GM19372 (cell line): Measurements from ENCODE around the gene NAB1.

ENCODE experiments used
- ATAC-seq: cut with Tn5 transposase; IDR thresholded peaks from one replicate; pipeline ENCODE4 v1.9.1; 2021; ENCODE audit warnings: mild to moderate bottlenecking, low read depth, moderate library complexity; ENCODE audit not compliant: unreplicated experiment

NAB1 gene

DNA sequence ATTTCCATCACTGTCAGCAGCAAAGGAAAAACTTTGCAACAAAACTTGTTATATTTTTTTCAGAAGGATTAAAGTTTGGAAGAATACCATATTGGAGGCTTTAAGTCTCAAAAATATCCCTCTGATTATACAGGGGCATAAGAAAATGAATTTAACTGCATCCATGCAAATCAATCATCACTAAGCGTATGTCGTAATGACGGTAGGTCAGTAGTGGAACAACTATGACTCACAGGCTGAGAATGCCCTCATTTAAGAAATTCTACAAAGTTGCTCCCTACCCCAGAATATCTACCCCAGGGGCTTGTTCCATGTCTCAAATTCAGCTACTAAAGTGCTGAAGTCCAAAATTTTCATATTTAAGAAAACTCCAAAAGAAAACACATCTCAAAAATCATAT lies 12.5 kb upstream of the NAB1 start:
- no peak for ATAC-seq

DNA sequence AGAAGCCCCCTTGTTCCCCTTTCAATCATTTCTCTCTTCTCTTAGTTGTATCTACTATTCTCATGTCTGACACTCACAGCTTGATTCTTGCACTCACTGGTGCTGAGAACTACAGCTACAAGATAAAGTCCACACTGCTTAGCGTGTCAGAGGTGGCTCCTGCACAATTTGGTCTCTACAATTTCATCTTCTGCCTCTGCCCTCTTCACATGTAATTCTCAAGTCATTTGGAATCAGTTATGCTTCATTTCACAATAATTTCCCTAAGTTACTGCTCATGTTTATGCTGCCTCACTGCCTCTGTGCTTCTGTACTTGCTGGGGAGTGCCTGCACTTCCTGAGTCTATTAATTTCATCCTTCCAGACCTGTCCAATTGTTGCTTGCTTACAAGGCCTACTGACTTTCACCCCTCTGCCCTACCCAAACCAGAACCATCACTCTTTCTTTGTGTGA lies 11.6 kb upstream of the NAB1 start:
- ATAC-seq, result no peak

DNA sequence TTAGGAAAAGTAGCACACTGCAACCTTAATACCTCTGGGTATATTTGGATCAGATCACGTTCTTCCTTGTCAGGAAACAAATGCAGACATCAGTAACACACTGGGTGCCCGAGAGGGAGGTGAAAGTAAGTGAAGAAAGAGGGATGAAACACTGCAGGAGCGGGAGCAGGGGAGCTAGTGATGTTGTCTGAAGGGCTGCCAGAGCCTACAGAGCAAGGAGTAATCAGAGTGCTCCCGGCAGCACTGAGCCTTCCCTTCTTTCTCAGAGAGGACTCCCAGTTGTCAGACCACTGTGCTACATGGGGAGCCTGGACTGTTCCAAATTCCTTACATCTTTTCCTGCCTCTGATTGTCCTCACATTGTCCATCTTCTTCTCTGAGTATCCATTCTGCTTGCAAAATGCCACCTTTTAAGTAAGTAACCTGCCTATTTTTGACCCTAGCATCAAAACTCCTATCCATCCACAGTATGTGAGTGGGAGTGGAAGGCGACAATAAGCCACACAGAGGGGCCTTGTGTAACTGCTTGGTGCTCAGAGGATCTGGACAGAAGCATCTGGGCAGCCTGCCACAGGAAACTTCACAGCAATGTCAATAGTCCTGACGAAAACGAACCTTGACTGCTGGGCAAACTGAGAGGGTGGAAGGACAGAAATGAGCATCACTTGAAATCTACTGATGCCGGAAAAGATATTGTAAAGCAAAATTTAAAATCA lies 10.8 kb upstream of the NAB1 start:
- no peak for ATAC-seq

DNA sequence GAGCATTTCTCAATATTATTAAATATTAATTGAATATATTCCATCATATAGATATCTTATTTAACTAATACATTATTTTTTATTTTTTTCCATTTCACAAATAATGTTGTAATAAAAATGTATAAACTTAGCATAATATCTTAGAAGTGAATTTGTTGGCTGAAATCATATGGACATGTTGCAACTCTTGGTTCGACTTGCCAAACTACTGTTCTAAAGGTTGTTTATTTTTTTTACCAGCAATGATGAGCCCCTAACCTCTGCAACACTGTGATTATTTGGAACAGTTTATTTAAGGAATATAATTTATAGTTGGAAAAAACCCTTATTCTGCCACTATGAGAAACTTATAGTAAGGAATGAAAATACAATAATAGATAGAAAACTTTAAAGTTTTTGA lies 8.8 kb upstream of the NAB1 start:
- no peak for ATAC-seq

DNA sequence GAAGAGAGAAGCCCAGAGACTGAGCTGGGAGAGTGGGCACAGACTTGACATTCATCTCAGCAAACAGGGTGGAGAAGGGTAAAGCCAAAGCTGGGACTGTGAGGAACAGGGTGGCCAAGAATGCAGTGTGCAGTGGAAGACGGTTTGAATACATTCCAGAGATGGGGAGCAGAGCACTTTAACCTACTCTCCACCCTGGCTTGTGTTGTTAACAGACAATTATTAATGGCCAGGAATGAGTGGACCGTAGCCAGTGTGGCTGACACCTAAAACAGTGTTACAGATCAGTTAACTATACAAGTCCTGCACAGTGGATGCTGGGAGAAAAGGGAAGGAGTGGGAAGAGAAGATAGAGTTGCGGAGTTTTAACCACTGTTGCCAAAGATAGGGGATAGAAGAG lies 7.4 kb upstream of the NAB1 start:
- no peak for ATAC-seq

DNA sequence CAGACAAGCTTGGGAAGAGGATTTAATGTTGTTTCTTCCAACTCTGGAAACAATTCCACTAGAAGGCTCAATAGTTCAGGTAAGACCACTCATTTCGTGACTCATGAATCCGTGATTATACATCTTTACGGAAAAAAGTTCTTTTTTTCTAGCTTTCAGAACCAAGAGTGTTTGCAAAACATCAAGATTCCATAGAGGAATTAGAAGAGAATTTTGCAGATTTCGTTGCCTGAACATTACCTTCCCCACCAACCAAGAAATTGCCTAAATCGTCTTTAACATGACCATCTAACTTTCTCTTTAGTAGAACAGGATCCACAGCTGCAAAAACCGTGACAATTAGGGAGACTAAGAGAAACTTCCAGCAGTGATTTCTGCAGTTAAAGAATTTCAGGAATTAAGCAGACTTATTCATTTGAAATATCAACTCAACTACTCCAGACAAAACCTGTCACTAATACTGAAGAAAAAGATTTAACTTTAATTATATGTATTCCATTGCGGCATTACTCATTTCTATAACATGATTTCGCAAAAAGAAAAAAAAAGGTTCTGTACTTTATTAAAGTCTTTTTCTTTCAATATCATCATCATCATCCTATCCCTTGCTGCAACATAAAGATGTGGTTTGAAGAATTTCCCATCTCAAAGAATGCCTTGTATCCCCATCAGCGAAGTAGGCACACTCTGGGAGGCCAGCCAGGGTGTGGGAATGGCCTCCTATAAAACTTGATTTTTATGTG lies 1.9 kb upstream of the NAB1 start:
- ATAC-seq, result no peak

DNA sequence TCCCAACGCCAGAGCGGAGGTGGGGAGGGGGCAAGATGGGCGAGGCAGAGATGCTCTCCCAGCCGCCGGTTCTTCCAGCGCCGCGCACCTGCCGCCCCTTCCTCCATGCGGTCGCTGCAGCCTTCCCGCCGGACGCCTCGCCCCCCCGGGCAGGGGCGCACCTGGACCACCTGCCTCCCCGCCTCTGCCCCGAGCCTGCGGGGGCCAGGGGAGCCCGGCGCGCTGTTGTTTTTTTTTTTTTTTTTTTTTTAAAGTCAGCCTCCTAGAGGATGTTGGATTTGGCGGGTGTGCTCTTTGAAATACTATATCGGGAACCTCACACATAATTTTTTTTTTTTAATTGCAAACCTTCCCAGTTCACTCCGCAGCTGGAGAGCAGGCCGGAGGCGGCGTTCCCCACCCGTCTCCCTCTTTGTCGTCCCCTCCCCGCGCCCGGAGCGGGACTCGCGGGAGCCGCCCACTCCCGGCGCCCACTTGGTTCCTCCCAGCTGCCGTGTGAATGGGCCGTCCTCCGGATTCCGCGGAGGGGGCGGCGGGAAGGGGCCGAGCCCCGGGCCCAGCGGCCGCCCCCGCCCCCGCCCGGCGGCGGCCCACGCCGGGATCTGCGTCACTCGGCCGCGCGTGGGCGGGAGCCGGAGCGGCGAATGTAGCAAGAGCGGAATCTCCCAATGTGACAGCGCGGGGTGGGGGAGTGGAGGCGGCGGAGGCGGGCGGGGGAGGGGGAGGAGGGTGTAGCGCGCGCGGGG lies 421 bp upstream of the NAB1 start:
- ATAC-seq, result peak; percentile 66

DNA sequence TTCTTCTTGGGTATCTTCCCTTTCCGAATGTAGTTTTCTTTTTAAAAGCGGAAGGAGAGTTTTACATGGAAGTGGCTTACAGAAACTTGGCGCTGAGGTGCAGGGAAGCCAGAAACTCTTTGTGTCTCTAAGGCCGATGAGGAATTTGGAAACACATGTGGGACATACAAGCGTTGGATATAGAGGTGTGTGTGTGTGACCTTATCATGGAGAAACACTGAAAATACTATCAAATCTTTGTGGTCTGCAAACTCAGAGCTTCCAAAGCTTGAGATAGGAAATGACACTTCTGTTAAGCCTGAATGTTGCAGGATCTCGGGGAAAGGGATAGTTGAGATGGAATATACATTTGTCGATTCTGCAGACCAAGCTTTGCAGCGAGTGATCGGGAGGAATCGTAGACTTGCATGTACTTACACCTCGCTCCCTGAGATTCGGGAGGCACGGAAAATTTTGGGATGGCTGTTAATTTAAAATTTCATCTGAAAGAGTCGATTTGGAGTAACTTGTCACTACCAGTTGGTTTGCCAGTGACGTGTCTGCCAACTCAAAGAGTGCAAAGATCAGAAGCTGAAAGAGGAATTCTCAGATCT lies 1.0 kb downstream of the NAB1 start:
- ATAC-seq, result no peak

DNA sequence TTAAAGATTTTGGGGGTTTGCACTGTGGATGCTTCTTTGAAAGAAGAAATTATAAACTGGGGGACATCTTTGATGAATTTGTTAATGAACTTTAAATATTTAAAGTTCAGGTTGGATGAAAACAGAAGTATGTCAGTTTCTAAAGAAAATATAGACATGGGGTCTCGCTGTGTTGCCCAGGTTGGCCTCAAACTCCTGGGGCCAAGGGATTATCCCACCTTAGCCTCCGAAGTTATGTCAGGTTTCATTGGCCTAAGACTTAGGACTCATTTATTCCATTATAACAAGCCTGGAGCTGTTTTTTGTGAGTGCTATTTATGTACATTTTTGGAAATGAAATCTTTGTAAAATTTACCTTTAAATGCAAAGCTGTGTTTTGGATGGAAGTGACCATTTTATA lies 2.5 kb downstream of the NAB1 start:
- no peak for ATAC-seq

DNA sequence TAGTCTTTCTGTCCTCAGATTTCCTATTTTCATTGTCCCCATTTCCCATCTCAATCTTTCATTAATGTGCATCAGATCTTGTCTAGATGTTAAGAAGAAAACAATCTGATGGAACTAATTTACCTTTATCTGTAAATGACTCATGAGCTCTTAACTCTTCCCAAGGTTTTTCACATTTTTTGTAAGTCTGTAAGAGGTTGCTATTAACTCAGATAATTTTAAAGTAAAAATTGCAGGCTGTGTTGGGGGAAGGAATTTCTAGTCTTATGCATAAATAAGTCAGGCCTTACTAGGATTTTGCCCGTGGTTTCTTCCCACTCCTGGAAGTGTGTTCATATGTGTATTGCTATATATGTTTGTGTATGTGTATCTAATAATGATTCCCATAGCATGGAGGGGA lies 4.3 kb downstream of the NAB1 start:
- no peak for ATAC-seq

DNA sequence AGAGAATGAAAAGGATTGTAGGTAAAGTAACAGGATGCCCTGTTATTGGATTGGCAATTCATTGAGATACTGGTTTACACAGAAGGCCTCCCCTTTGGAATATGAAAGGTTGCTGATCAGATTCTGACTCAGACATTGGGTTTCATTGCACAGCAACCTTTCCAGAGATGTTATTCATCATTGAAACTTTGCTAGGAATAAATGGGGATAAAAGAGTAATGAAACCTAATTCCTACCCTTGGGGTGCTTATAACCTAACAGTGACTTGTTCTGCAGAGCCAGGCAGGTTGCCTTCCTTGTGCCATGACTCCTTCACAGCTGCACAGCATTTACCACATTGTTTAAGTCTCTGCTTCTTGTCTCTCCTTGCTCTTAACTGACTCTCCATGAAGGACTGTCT lies 5.0 kb downstream of the NAB1 start:
- ATAC-seq, result no peak

DNA sequence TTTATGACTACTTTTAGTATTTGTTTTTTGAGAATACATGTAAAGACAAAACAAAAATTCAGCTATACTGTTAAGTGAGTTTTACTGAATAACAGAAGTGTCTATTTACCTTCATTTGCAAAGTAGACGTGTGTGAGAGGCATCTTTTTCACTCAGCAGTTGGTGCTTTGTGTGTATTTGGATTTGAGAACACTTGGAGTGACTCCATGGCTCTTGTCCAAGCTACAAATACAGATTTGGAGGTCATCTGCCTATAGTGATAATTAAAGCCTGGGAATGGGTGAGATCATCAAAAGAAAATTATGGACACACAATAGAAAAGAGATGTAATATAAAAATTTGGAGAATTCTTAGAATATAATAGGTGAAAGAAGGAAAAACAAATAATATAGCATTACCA lies 6.2 kb downstream of the NAB1 start:
- ATAC-seq, result no peak

DNA sequence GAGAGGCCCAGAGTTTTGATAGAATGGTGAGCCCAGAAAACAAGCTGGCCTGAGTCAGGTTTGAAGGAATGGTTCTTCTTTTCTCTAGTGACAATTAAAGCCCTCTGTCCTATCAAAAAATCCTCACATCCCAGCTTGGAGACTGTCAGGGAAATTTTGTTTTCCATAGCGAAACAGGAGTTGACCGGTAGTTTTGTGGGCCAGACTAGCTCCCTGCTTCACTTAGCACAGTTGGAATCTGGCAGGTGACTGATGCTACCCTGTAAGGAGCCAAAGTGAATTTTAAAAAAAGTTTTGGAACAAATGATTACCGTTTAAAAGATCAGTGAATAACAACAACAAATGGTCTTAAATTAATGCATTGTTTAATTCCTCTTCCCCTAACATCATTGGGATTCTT lies 6.7 kb downstream of the NAB1 start:
- ATAC-seq, result no peak

DNA sequence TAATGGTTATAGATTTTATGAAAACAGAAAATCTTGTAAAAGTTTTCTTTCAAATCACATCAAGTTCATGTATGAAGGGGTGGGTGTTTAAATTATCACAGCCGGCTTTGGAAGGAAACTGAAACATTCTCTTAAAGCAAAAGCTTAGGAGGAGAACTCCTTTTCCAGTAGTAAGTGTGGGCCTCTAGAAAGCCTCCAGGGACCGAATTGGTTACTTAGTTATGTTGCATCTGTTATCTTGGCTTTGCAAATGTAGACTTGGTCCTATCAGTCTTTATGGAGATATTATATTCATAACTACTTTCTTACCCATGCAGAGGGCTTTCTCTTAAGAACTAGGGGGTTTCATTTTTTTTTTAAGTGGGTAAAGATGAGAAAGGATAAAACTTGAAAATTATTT lies 7.4 kb downstream of the NAB1 start:
- ATAC-seq, result no peak

DNA sequence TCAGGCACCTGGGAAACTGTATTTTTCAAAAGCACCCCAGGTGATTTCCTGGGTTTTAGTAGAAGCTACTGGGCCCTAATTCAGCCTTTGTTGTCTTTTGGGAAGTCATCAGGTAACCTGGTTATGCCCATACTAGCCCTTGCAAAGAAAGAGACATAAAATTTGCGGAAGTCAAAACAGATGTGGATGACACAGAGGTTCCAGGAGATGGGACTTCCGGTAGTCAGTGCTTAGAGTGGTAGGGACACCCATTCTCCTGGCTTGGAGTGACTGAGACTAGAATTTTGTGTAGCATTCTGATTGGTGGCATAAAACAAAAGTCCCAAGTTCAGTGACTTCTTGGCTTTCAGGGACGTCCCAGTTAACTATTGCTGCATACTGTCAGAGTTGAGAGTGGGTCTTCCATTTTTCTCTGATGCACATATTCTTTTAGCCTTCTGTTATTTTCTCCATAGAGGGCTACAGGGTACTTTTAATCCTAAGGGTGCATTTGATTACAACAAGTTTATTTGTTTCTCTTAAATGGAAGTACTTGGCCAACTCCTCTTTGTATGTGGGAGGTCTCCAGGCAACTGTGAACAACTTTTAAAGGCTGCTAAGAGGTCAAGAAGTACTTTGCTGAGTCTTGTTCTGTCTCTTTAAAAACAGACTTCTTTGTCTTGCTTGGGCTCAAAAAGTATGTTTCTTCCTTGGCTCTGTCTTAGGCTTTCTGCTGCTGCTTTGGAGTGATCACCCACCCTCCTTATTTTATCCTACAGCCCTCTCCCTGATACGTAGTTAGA lies 8.8 kb downstream of the NAB1 start:
- ATAC-seq, result no peak

DNA sequence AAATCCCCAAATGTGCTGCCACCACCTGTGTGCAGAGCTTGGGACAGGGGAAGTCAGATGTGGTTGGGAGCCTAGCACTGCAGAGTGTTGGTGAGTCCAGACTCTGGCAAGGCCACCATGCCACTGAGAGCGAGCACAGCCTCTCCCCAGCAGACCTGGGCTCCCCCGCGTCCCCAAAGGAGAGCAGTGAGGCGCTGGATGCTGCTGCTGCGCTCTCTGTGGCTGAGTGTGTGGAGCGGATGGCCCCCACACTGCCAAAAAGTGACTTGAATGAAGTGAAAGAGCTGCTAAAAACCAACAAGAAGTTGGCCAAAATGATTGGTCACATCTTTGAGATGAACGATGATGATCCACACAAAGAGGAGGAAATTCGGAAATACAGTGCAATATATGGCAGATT lies 10.7 kb downstream of the NAB1 start:
- no peak for ATAC-seq

DNA sequence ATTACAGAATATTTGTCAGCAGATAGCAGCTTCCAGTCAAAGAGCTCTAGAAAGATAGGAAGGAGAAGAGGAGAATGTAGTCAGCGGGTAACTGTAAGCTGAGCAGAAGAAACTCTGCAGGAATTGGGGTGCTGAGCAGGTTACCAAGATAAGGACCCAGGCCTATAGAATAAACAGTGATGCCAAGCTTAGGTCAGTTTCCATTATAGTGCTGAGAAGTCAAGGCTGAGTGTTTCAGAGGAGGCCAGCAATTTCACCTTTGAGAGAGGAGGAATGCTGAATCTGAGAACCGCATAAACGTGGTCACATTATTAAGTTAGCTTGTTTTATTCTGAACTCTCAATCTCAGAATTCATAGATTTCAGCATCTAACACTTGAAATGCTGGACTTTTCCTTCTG lies 13.9 kb downstream of the NAB1 start:
- no peak for ATAC-seq

DNA sequence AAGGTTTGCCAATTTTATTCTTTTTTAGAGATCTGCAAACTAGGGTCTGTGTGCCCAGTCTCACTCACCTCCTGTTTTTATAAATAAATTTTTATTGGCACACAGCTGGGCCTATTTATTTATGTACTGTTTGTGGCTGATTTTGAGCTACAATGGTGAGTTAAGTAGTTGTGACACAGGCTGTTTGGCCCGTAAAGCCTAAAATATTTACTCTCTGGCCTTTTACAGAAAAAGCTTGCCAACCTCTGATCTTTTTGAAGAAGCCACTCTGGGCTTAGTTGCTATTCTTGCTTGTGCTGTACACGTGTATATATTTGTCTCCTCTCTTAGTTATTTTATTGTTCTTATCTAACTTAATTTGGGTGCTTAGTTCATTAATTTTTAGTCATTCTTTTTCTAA lies 14.5 kb downstream of the NAB1 start:
- no peak for ATAC-seq

DNA sequence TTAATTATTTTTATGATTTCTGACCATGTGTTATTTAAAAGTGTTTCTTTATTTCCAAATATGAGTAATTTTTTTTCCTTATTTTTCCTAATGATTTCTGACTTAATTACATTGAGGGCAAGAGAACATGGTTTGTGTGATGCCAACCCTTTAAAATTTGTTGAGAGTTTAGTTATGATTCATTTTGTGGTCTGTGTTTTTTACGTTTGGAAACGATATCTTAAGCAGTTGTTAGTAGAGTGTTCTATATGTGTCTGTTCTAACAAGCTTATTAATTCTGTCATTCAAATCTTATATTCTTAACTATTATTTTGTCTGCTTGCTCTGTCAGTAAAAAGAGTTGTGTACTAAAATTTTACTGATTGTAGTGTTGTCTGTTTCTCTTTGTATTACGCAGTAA lies 15.0 kb downstream of the NAB1 start:
- no peak for ATAC-seq

DNA sequence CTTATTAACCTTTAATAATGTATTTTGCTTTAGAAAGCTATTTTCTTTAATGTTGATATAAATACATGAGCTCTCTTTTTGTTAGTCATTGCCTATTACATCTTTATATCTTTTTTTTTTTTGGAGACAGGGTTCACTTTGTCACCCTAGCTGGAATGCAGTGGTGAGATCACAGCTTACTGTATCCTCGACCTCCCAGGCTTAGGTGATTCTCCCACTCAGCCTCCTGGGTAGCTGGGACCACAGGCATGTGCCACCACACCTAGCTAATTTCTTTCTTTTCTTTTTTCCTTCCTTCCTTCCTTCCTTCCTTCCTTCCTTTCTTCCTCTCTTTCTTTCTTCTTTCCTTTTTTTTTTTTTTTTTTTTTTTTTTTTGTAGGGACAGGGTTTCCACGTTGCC lies 15.4 kb downstream of the NAB1 start:
- no peak for ATAC-seq
